HG03196 (cell line): ENCODE data around the gene B9D2.
"Not testable (repeated sequence)": the region's sequence is repeated elsewhere in the genome, so short reads cannot be mapped to it uniquely, and the experiment has no call there.

Experiments used
- ATAC-seq: cut with Tn5 transposase; IDR thresholded peaks from one replicate; pipeline ENCODE4 v1.9.1; 2021; ENCODE audit not compliant: unreplicated experiment

The B9D2 gene

GRCh38 chr19:41392775-41393174, 28.8 kb upstream of the B9D2 start:
- no peak for ATAC-seq

GRCh38 chr19:41391618-41392017, 27.7 kb upstream of the B9D2 start:
- no peak for ATAC-seq

- ATAC-seq = no peak
Observed at GRCh38 chr19:41386442-41386841, 22.5 kb upstream of the B9D2 start.

GRCh38 chr19:41384351-41384750, 20.4 kb upstream of the B9D2 start:
- no peak for ATAC-seq

- not testable (repeated sequence) for ATAC-seq
Observed at GRCh38 chr19:41381536-41381935, 17.6 kb upstream of the B9D2 start.

- ATAC-seq = peak; percentile 50
Observed at GRCh38 chr19:41377977-41378709, 14.2 kb upstream of the B9D2 start.

- ATAC-seq = no peak
Observed at GRCh38 chr19:41376998-41377365, 13.0 kb upstream of the B9D2 start.

- no peak for ATAC-seq
Observed at GRCh38 chr19:41376241-41376997, 12.5 kb upstream of the B9D2 start, which contains the start of gene TMEM91. Gene TMEM91, plus strand, starts transcription at chr19:41376533. Its CDS starts 1,777 bp downstream, at chr19:41378310.

- no peak for ATAC-seq
Observed at GRCh38 chr19:41373993-41374392, 10.0 kb upstream of the B9D2 start.

GRCh38 chr19:41372501-41372900, 8.6 kb upstream of the B9D2 start:
- no peak for ATAC-seq

- no peak for ATAC-seq
Observed at GRCh38 chr19:41371541-41371940, 7.6 kb upstream of the B9D2 start.

- not testable (repeated sequence) for ATAC-seq
Observed at GRCh38 chr19:41371119-41371518, 7.2 kb upstream of the B9D2 start.

GRCh38 chr19:41369769-41370168, 5.8 kb upstream of the B9D2 start:
- ATAC-seq = no peak

GRCh38 chr19:41367848-41368301, 3.9 kb upstream of the B9D2 start:
- ATAC-seq = no peak

- no peak for ATAC-seq
Observed at GRCh38 chr19:41366089-41366488, 2.1 kb upstream of the B9D2 start.

- no peak for ATAC-seq
Observed at GRCh38 chr19:41364524-41365391, 809 bp upstream of the B9D2 start.

- no peak for ATAC-seq
Observed at GRCh38 chr19:41363371-41363752, 587 bp downstream of the B9D2 start.

- no peak for ATAC-seq
Observed at GRCh38 chr19:41362143-41362847, 1.7 kb downstream of the B9D2 start.

GRCh38 chr19:41359741-41360140, 4.2 kb downstream of the B9D2 start:
- no peak for ATAC-seq

GRCh38 chr19:41357746-41358145, 6.2 kb downstream of the B9D2 start:
- no peak for ATAC-seq
